ENCODE measurements around the gene UBA6.

Gene UBA6

GRCh38 chr4:67581208-67581857, 119.6 kb downstream of the UBA6 start:
- in situ Hi-C loops (cut with MboI; ENCODE audit: low sequenced_read_pairs), result no loop called here

- in situ Hi-C loops (cut with MboI; ENCODE audit: low sequenced_read_pairs), result no loop called here
Measured at GRCh38 chr4:67580577-67580976, 120.4 kb downstream of the UBA6 start.

- in situ Hi-C loops (cut with MboI; ENCODE audit: low sequenced_read_pairs), result no loop called here
Measured at GRCh38 chr4:67576538-67576937, 124.4 kb downstream of the UBA6 start.

GRCh38 chr4:67576059-67576466, 124.9 kb downstream of the UBA6 start:
- in situ Hi-C loops (cut with MboI; ENCODE audit: low sequenced_read_pairs), result no loop called here

GRCh38 chr4:67575232-67576058, 125.5 kb downstream of the UBA6 start:
- in situ Hi-C loops (cut with MboI; ENCODE audit: low sequenced_read_pairs), result no loop called here

GRCh38 chr4:67573193-67573592, 127.8 kb downstream of the UBA6 start:
- in situ Hi-C loops (cut with MboI; ENCODE audit: low sequenced_read_pairs), result no loop called here

GRCh38 chr4:67571975-67572374, 129.0 kb downstream of the UBA6 start:
- in situ Hi-C loops (cut with MboI; ENCODE audit: low sequenced_read_pairs), result no loop called here

GRCh38 chr4:67570537-67570936, 130.4 kb downstream of the UBA6 start:
- in situ Hi-C loops (cut with MboI; ENCODE audit: low sequenced_read_pairs), result no loop called here

GRCh38 chr4:67568820-67569219, 132.1 kb downstream of the UBA6 start:
- in situ Hi-C loops (cut with MboI; ENCODE audit: low sequenced_read_pairs), result no loop called here

GRCh38 chr4:67566335-67566734, 134.6 kb downstream of the UBA6 start:
- in situ Hi-C loops (cut with MboI; ENCODE audit: low sequenced_read_pairs), result no loop called here

GRCh38 chr4:67565284-67565683, 135.7 kb downstream of the UBA6 start:
- in situ Hi-C loops (cut with MboI; ENCODE audit: low sequenced_read_pairs), result no loop called here

Measured in HL-60/S4 treated with retinoic acid at 250 ng/mL for 4 days and 3 days (cell line).